G401.6 (cell line): Measurements from ENCODE around the gene DENND1A.

Experiments
- FAIRE-seq: peaks from 2 replicates; lab custom pipeline; 2012; peaks lifted over from hg19 to GRCh38; lab: Jason Lieb, UNC

Gene DENND1A

GRCh38 chr9:123424552-123425225 lies 505.2 kb downstream of the DENND1A start:
- FAIRE-seq = no peak

DNA sequence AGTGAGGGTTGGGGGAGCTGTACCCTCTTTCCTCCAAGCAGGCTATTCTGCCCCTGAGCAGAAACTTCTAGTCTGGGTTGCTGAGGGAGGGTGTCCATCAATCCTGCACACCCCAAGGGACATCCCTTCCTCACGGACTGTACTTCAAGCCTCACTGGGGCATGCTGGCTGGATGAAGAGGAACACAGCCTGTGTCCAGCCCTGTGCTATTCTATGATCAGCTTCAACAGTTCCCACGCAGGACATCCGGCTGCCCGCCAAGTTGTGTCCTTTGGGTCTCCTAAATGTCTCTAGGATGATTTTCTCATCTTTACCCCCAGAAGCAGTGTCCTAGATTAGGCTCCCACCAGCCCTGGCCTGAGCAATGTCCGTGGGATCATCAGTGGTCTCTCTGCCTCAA lies 505.8 kb downstream of the DENND1A start:
- no peak for FAIRE-seq

DNA sequence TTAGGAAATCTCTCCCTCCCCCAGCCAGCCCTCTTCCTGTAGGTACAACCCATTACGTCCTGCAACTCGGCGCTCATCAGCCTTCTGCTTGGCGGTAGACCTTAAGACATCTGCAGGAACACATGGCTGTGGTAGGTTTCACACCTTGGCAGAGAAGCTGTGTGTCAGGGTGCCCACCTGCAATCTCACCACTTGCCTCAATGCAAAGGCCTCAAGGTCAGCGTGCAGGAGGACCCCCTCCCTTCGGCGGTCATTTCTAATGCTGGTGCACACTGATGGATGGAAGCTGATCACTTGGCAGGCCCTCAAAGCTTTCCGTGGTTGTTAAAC lies 506.6 kb downstream of the DENND1A start:
- no peak for FAIRE-seq

DNA sequence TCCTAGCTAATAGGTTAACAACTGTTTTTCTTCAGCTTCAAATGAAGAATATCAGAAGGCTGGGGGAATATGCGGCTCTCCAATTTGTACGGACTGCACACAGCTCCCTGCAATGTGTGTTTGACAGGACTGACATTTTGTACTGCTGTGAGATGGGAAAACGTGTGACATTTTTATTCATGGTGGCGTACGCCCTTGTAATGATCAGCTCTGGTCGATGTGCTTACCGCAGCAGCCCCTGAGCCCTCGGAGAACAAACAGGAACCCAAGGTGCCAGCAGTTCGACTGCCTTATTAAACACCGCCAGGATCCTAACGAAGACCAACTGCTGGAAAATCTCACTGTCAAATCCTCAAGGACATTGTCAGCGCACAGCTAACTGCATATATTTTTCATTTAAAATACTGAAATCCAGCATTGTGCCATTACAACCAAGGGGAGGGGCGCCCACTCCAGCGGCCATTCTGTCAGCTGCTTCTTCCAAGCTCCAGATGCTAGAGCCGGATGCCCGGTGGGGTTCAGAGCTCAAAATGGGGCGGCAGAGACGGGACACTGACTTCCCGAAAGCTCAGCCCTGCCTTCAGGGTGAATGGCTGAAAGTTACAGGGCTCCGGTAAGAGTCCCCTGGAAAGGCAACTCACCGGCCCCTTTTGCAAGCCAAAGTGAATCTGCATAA lies 507.2 kb downstream of the DENND1A start:
- FAIRE-seq = no peak

DNA sequence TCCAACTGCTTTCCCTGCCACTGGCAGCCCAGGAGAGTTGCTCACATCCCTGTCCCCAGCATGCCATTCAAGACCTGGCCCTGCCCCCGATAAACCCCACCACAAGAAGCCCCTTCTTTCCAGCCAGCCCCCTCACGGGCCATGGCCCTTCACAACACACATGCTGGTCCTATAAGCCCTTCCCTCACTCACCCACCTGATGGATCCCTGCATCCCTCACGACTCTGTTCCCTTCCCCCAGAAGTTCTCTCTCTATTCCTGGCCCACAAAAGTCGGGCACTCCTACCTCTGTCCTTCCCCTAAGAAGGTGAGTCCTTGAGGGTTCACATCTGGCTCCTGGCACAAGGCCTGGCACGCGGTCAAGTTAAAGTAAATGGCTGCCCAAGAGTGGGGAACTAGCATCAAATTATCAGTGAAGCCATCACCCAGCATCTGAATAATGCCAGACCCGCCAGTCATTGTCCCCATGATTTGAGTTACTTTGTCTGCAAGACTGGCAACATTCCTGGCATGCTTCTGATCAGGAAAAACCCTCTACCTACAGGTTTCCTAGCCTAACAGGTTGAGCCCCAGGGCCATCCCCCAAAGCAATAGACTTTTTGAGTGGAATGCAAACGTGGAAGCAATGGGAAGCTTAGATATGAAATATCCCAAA lies 508.0 kb downstream of the DENND1A start:
- no peak for FAIRE-seq

DNA sequence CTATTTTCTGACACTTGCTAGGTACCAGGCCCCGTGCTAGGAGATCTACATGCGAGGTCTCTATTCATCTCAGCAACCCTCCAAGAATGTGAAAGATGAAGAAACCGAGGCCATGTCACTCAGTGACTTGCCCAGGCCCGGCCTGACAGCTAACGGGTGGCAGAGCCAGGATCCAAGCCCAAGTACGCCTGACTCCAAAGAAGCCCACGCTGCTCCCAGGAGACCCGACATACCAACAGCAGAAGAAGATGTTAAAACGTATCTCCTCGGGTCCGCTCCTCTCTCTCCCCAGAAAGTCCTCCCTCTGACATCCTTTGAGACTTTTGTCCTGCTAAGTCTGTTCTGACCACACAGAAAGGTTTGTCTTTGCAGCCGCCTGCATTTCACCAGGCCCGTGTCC lies 508.7 kb downstream of the DENND1A start:
- no peak for FAIRE-seq

DNA sequence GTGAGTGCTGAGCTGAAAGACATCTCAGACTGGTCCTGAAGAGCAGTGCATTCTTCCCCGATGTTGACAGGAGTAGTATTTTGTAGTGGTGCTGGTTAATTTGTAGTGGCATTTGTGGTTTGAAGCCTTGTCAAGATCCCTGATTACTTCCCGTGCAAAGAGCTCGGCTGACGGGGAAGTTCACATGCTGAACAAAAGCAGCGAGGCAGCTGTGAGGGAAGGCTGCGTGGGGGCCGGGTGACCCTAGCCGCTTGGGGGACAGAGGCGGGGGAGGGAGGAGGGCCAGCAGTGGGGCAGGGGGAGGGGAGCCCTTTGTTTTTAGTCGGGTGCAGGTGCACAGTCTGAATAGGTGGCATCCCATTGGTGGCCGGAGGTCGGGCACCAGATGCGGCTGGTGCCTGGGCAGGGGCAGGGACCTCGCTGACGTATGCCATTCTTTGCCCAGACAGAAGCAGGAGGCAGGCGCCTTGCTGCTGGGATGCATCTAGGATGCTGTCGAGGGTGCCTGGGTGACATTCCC lies 509.3 kb downstream of the DENND1A start:
- FAIRE-seq = no peak

GRCh38 chr9:123419721-123420591 lies 510.0 kb downstream of the DENND1A start:
- FAIRE-seq = no peak

DNA sequence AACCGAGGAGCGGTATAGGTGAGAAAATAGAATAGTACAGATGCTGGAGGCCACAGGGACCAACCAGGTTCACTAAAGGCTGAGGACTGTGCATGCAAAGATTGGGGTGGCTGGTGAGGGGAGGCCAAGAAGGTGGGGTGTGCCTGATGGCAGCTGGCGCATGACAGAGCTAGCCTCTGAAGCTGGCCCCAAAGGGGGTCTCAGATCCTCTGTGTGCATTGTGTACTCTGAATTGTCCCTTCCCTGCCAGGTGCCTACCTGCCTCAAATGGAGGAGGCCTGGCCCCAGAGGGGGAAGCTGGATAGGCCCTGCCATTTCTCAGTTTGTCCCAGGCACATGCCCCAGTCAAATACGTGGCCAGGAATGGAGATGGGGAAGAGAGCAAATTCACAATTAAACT lies 510.8 kb downstream of the DENND1A start:
- no peak for FAIRE-seq

DNA sequence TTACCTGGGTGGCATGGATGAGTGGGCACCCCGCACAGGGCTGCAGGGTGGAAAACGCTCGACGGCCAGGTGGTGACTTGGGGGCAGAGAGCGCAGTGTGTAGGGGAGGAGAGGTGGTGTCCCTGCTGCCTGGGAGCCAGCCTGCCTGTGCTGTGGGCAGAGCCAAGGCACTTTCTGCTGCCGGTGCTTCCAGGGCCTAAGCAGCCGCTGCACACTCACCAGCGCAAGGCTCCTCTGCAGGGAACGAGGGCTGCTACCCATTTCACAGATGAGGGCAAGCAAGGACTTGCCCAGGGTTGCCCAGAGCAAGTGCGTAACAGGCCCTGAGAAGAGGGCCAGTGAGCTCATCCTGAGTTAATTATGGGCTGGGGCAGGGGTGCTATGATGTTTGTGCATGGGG lies 511.4 kb downstream of the DENND1A start:
- FAIRE-seq = no peak

DNA sequence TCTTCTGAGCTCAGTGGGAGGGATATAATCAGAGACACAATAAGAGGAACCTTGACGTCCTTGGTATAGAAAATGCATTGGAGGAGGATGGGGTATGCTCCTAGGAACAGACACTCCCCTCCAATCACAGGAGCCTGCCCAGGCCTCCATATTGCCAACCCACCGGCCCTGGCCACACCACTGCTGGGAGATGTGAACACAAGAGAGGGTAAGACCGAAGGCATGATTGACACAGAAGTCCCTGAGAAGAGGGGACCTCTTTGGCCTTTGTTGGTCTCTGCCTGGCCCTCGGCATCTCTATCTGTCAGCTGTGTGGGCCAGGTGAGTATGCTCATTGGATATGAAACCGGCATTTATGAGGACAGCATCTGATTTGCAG lies 511.9 kb downstream of the DENND1A start:
- no peak for FAIRE-seq

DNA sequence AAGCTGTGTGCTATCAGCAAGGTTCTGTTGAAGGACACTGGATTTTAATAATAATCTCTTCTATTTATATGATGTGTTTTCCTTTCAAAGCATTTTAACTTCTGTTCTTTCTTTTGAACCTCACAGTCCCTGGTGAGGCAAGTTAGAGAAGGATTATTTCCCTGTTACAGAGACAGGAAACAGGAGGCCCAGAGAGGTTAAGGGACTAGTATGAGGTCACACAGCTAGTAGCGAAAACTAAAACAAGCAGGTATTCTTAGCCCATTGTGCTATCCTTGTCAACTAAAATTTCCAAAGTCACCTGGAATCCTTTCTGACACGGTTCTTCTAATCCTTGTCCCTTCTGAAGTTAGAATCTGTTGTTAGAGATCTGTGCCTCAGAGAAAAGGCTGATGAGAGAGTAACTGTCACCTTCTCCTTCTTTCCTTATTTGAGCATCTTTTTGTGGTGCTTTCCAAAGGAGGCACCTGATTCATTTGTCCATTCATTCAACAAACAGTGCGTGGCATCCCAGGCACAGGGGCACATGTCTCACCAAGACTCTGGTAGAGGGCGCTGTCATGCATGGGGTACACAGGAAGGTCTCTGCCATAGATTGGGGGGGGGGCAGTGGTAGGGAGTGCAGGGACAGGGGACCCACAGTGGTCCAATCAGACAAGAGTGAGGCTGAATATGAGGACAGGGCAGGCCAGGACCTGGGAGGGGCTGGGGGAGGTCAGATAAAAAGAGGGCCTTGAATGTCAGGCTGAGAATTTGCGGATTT lies 512.5 kb downstream of the DENND1A start:
- no peak for FAIRE-seq

DNA sequence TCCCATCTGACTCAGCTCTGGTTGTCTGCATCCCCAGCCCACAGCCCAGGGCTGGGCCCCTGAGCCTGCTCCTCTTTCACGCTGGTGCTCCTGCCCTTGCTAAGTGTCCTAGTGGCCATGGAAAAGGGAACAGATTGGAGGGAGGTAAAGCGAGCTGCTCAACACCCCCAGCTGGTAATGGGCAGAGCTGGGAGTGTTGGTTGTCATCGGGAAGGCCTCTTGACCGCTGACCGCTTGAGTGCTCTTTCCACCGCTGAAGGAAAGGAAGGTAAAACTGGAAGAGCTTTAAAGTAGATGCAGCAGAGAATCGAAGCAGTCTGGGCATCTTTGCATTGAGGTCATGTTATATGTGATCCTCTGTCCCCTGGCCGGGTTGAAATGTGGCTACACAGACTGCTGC lies 513.8 kb downstream of the DENND1A start:
- no peak for FAIRE-seq

DNA sequence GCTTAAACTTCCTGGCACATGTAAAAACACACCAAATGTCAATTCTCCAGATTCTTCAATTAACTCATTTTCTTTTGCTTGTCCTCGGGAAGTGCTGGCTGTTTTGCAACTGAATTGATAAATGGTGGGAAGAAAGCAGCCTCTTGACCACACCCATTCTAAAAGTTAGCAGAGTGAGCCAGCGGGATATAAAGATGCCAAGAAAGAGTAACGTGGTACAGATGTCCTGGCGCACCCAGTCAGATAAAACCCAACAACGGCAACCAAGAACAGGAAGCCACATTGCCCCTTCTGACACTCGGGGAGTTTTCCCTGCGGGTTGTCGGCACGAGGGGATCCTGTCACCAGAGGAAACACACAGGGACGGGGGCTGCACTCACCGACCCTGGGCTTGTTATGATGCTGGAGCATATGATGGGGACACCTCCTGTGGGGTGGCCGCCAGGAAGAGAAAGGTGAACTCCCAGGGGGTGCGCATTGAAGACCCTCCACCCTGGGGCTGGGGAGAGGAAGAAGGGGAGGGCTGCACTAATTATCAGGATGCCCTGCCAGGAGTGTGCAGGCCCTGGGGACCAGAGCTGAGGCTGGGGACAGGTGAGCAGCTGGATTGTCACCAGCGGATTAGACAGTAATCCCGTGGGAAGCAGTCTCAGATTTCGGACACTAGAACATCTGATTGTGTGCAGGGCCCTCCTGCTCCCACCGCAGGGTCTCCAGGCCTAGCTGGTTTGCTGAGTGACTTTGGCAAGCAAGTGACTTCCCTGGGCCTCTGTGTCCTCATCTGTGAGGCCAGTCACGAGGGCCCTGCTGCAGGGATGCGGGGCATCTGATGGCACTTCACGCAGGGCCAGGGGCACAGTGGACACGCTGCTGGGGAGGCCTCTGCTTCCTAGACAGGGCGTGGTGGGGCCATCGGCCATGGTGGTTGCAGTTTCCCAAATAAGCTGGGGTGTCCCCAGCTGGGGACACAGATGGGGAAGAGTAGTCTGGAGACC lies 514.7 kb downstream of the DENND1A start:
- no peak for FAIRE-seq

DNA sequence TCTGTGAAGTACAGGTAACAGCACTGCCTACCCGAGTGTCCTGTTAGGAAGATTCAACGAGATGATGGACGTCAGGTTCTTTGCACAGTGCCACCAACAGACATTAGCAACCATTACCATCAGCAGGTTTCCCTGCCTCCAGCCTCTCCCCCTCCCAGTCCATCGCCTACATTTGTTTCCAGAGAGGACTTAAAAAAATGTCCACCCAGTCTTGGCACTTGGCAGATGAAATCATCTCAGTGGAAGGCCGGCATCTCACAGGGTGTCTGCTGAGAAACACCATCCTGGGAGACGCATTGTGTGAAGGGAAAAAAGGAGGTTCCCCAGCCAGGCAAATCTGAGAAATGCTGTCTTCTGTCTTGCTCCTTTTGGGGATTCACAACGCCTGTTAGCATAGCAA lies 515.7 kb downstream of the DENND1A start:
- FAIRE-seq = no peak

DNA sequence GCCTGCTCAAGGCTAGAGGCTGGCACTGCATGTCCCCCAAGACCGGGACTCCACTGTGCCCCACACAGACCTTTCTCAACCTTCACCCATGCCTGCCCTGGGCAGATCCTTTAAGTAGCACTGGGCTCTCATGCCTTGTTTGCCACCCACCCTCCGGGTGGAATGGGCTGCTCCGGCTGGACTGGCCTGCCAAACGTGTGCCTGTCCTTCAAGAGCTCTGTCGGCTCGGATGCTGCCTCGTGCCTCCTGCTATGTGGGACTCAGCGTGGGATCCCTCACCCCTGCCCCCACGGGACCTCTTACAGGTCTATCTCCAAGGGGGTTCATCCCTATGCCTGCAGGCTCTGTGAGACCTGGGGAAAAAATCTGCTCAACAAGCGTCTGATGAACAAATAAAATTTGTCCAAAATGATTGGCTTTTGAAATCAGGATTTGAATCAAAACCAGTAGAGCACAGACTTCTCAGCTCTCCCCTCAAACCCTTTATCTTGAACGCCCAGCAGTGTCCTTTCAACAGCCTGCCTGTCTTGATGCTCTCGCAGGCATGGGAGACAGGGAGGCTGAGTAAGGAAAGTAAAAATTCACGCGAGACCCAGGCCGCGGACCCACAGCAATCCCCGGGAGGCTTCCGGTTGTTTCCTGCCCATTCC lies 517.6 kb downstream of the DENND1A start:
- FAIRE-seq = no peak

DNA sequence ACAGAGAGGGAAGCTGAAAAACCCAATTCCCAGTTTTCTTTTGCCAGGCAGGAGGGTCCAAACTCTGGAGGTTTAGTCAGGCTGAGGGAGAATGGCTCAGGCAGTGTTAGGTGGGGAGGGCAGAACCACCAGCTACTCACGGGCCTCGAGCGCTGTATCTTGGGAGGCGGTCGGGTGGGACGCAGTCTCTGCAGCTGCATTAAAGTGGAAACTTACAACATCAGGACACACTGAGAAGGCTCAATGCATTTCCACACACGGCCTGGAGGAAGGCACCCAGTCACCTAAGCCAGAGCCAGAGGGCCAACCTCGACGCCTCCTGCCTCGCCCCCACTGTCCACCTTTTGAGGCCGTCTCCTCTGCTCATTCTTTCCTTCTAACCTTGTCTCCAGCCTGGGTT lies 518.3 kb downstream of the DENND1A start:
- FAIRE-seq = no peak

- FAIRE-seq = no peak
These were observed 518.7 kb downstream of the DENND1A start for GRCh38 chr9:123411191-123411590.

GRCh38 chr9:123410281-123410910 lies 519.5 kb downstream of the DENND1A start:
- FAIRE-seq = no peak
